ENCODE data around the gene GIMAP2.

The GIMAP2 gene

GRCh38 chr7:150686030-150686631 is 625 bp downstream of the GIMAP2 start:
- no peak for TF ChIP-seq PPARA (CRISPR knock-in tag; IDR thresholded peaks at IDR 0.05; ENCODE audit: borderline replicate concordance)
- no peak for TF ChIP-seq ESRRG (CRISPR knock-in tag; IDR thresholded peaks at IDR 0.05)
- no peak for TF ChIP-seq OSR1 (CRISPR knock-in tag; IDR thresholded peaks at IDR 0.05)
- no peak for TF ChIP-seq ZFP3 (CRISPR knock-in tag; IDR thresholded peaks at IDR 0.05)
- TF ChIP-seq SNAI2 (CRISPR knock-in tag; IDR thresholded peaks at IDR 0.05), result no peak
- no peak for TF ChIP-seq BACH2 (CRISPR knock-in tag; IDR thresholded peaks at IDR 0.05; ENCODE audit: borderline replicate concordance)
- no peak for TF ChIP-seq POU6F1 (CRISPR knock-in tag; IDR thresholded peaks at IDR 0.05; ENCODE audit: borderline replicate concordance, low read depth)
- ATAC-seq, result peak; percentile 83

- ATAC-seq, result no peak
- TF ChIP-seq CREB5 (CRISPR knock-in tag; IDR thresholded peaks at IDR 0.05; ENCODE audit: low read depth) (no peak), PATZ1 (CRISPR knock-in tag; IDR thresholded peaks at IDR 0.05; ENCODE audit: borderline replicate concordance) (no peak), ZNF70 (CRISPR knock-in tag; IDR thresholded peaks at IDR 0.05) (no peak), RARB (CRISPR knock-in tag; IDR thresholded peaks at IDR 0.05) (no peak), ZC3H10 (CRISPR knock-in tag; IDR thresholded peaks at IDR 0.05) (no peak), CSRNP3 (CRISPR knock-in tag; IDR thresholded peaks at IDR 0.05) (no peak), TSHZ2 (CRISPR knock-in tag; IDR thresholded peaks at IDR 0.05) (no peak)
Measured at GRCh38 chr7:150688630-150689029, 3.1 kb downstream of the GIMAP2 start.

- ATAC-seq, result no peak
- no peak for TF ChIP-seq PATZ1 (CRISPR knock-in tag; IDR thresholded peaks at IDR 0.05; ENCODE audit: borderline replicate concordance)
- TF ChIP-seq PPARA (CRISPR knock-in tag; IDR thresholded peaks at IDR 0.05; ENCODE audit: borderline replicate concordance), result no peak
- no peak for TF ChIP-seq ZC3H10 (CRISPR knock-in tag; IDR thresholded peaks at IDR 0.05)
- no peak for TF ChIP-seq BACH2 (CRISPR knock-in tag; IDR thresholded peaks at IDR 0.05; ENCODE audit: borderline replicate concordance)
- no peak for TF ChIP-seq SNAI2 (CRISPR knock-in tag; IDR thresholded peaks at IDR 0.05)
- TF ChIP-seq CREB5 (CRISPR knock-in tag; IDR thresholded peaks at IDR 0.05; ENCODE audit: low read depth), result no peak
- TF ChIP-seq TSHZ2 (CRISPR knock-in tag; IDR thresholded peaks at IDR 0.05), result no peak
Measured at GRCh38 chr7:150695654-150696053, 10.1 kb downstream of the GIMAP2 start.
